ENCODE measurements around the gene UTP25.

UTP25 gene

DNA sequence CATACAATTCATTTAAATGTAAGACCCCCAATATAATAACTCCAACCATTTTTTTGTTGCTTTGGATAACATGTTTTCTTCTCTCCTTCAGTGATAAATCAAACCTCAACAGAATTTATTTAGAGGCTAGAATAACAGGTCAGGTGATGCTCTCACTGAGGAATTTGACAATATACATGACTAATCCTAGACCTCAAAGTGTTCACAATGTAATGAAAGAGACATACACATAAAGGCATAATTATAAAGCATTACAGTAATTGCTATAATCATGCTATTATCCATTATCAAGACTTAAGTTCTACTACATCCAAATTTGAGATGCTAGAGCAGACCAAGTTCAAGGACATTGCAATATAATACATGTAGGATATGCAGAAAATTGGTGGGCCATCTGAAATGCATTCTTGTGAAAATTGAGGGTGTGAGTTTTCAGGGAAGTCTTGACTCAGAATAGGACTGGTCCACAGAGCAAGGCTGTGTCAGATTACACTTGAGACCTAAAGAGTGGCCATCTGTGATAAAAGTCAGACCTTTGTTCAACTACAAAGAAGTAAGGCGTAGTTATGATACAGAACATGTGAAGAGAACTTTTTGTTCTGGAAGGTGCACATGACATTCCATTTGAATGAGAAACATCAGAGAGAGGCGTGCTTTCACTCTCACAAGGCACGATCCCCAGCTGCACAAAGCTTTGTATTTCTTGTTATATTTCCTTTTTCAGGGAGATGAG, 45.5 kb downstream of the UTP25 start:
- Histone ChIP-seq H4K91ac (ENCODE audit: low read length) (no peak overlapping the region), H4K8ac (ENCODE audit: low read length) (no peak overlapping the region), H3K79me1 (replicated peaks; ENCODE audit: low read length, poor library complexity, severe bottlenecking) (no peaks in the 10 kb centered on the region), H3K18ac (ENCODE audit: low read depth in 1 of 2, low read length in 2 of 2) (no peak overlapping the region), H2BK5ac (ENCODE audit: low read depth, low read length, poor library complexity, severe bottlenecking) (no peak overlapping the region), H3K9me3 (ENCODE audit: control insufficient read depth, low read length) (no peaks in the 10 kb centered on the region), H2AK5ac (ENCODE audit: low read length, severe bottlenecking) (no peak overlapping the region), H2AFZ (ENCODE audit: low read depth, low read length) (no peak overlapping the region), H3K4me1 (ENCODE audit: control insufficient read depth, insufficient read depth, low read depth, low read length) (peaks cover 8% of the 10 kb centered on the region), H3K9ac (ENCODE audit: low read length) (no peak overlapping the region), H3K4me2 (ENCODE audit: low read length, poor library complexity, severe bottlenecking) (no peak overlapping the region), H2BK12ac (ENCODE audit: low read length in 2 of 2) (no peak overlapping the region), H3K27me3 (ENCODE audit: control insufficient read depth in 1 of 2, insufficient read depth in 1 of 2, low read length in 2 of 2) (no peaks in the 10 kb centered on the region), H2BK120ac (ENCODE audit: low read depth, low read length) (no peak overlapping the region), H3K4ac (ENCODE audit: low read depth in 1 of 2, low read length in 2 of 2) (no peak overlapping the region), H3K14ac (ENCODE audit: low read length in 2 of 2) (no peak overlapping the region), H2BK15ac (ENCODE audit: low read depth, poor library complexity, severe bottlenecking) (no peak overlapping the region), H3K36me3 (ENCODE audit: control insufficient read depth in 1 of 2, insufficient read depth in 2 of 2, low read depth in 1 of 2, low read length in 2 of 2) (no peaks in the 10 kb centered on the region), H3K23ac (ENCODE audit: low read length in 2 of 2) (no peak overlapping the region), H3K4me3 (ENCODE audit: insufficient read depth in 1 of 2, low read depth in 1 of 2, low read length in 2 of 2) (no peak overlapping the region), H3K27ac (ENCODE audit: low read length, poor library complexity, severe bottlenecking) (peak overlapping the region; percentile 83)
- DNase-seq: peak; percentile 43
- 26% methylated on average over 3 of the region's 3 CpGs for WGBS

DNA sequence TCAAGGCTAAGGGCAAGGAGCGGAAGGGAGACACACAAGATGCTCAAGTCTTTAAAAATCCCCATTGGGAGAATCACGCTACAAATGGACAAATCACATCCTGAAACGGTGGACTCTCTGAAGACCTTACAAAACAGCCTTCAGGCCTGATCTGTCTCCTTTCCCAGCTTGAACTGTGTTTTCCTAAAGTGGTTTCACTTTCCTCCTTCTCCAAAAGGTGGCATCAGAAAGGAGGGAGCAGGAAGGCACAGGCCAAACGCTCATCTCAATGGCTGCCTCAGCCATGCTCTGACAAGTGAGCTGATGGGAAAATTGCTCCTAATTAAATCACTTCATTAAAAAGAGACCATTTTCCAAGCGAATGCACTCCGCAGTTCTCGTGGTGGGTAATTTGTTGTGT, 47.7 kb downstream of the UTP25 start:
- peak overlapping the region; percentile 24 for H2AFZ ChIP-seq (ENCODE audit: low read depth, low read length)
- no peaks in the 10 kb centered on the region for H3K9me3 ChIP-seq (ENCODE audit: control insufficient read depth, low read length)
- H2BK120ac ChIP-seq (ENCODE audit: low read depth, low read length): no peak overlapping the region
- H3K4me1 ChIP-seq (ENCODE audit: control insufficient read depth, insufficient read depth, low read depth, low read length): peaks cover 14% of the 10 kb centered on the region
- peak overlapping the region in 1 of 2 experiments; percentile 38 for H3K18ac ChIP-seq (ENCODE audit: low read depth in 1 of 2, low read length in 2 of 2)
- no peak overlapping the region for H3K4ac ChIP-seq (ENCODE audit: low read depth in 1 of 2, low read length in 2 of 2)
- peak overlapping the region; percentile 37 for H3K9ac ChIP-seq (ENCODE audit: low read length)
- H3K27ac ChIP-seq (ENCODE audit: low read length, poor library complexity, severe bottlenecking): peak overlapping the region; percentile 84
- H2BK15ac ChIP-seq (ENCODE audit: low read depth, poor library complexity, severe bottlenecking): no peak overlapping the region
- 73% methylated on average over 7 of the region's 7 CpGs for WGBS
- H4K91ac ChIP-seq (ENCODE audit: low read length): no peak overlapping the region
- H3K4me3 ChIP-seq (ENCODE audit: insufficient read depth in 1 of 2, low read depth in 1 of 2, low read length in 2 of 2): no peak overlapping the region
- H2AK5ac ChIP-seq (ENCODE audit: low read length, severe bottlenecking): peak overlapping the region; percentile 9
- DNase-seq: peak; percentile 70
- no peak overlapping the region for H3K14ac ChIP-seq (ENCODE audit: low read length in 2 of 2)
- H3K23ac ChIP-seq (ENCODE audit: low read length in 2 of 2): no peak overlapping the region
- no peaks in the 10 kb centered on the region for H3K27me3 ChIP-seq (ENCODE audit: control insufficient read depth in 1 of 2, insufficient read depth in 1 of 2, low read length in 2 of 2)
- H2BK12ac ChIP-seq (ENCODE audit: low read length in 2 of 2): peak overlapping the region in 1 of 2 experiments; percentile 29
- no peak overlapping the region for H3K4me2 ChIP-seq (ENCODE audit: low read length, poor library complexity, severe bottlenecking)
- no peaks in the 10 kb centered on the region for H3K36me3 ChIP-seq (ENCODE audit: control insufficient read depth in 1 of 2, insufficient read depth in 2 of 2, low read depth in 1 of 2, low read length in 2 of 2)
- peak overlapping the region; percentile 39 for H4K8ac ChIP-seq (ENCODE audit: low read length)
- no peak overlapping the region for H2BK5ac ChIP-seq (ENCODE audit: low read depth, low read length, poor library complexity, severe bottlenecking)
- H3K79me1 ChIP-seq (replicated peaks; ENCODE audit: low read length, poor library complexity, severe bottlenecking): no peaks in the 10 kb centered on the region

DNA sequence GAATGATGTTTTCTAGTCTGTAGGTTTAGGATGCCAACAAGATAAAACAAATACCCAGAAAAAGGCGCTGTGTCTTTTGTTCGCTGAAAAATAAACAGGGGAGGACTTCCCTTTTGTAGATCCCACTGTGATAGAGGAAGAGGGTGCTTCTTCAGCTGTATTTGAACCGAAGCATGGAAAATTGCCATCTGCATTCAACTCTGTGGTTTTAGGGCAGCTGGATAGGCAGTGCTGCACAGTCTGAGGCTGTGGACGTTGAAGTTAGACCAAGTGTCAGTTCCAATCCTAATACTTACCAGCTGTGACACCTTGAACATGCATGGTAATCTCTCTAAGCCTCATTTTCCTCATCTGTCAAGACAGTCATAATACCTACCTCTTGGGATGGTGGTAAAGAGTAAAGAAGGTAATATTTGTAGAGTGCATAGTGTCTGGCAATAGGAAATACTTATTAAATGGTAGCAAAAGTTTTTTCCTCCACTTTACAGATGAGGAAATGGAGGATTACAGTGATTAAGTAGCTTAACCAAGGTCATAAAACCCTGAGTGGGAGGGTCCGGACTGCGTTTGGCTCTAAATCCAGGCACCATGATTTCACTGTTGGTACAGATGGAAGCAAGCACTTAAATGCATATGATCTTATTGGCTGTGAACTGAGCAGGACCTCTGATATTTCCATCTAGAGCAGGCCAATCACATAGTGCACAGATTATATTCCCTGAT, 48.5 kb downstream of the UTP25 start:
- Histone ChIP-seq H3K4ac (ENCODE audit: low read depth in 1 of 2, low read length in 2 of 2) (no peak overlapping the region), H2AFZ (ENCODE audit: low read depth, low read length) (no peak overlapping the region), H3K4me1 (ENCODE audit: control insufficient read depth, insufficient read depth, low read depth, low read length) (peaks cover 14% of the 10 kb centered on the region), H3K79me1 (replicated peaks; ENCODE audit: low read length, poor library complexity, severe bottlenecking) (no peaks in the 10 kb centered on the region), H3K18ac (ENCODE audit: low read depth in 1 of 2, low read length in 2 of 2) (peak overlapping the region in 1 of 2 experiments; percentile 48), H2BK12ac (ENCODE audit: low read length in 2 of 2) (no peak overlapping the region), H2BK120ac (ENCODE audit: low read depth, low read length) (no peak overlapping the region), H2BK5ac (ENCODE audit: low read depth, low read length, poor library complexity, severe bottlenecking) (peak overlapping the region; percentile 1), H3K27me3 (ENCODE audit: control insufficient read depth in 1 of 2, insufficient read depth in 1 of 2, low read length in 2 of 2) (peaks cover 0 to 5% of the 10 kb centered on the region in 2 experiments), H4K8ac (ENCODE audit: low read length) (no peak overlapping the region), H2AK5ac (ENCODE audit: low read length, severe bottlenecking) (no peak overlapping the region), H3K27ac (ENCODE audit: low read length, poor library complexity, severe bottlenecking) (peak overlapping the region; percentile 84), H3K9me3 (ENCODE audit: control insufficient read depth, low read length) (no peaks in the 10 kb centered on the region), H3K23ac (ENCODE audit: low read length in 2 of 2) (no peak overlapping the region), H2BK15ac (ENCODE audit: low read depth, poor library complexity, severe bottlenecking) (no peak overlapping the region), H3K9ac (ENCODE audit: low read length) (no peak overlapping the region), H3K4me3 (ENCODE audit: insufficient read depth in 1 of 2, low read depth in 1 of 2, low read length in 2 of 2) (no peak overlapping the region), H3K36me3 (ENCODE audit: control insufficient read depth in 1 of 2, insufficient read depth in 2 of 2, low read depth in 1 of 2, low read length in 2 of 2) (no peaks in the 10 kb centered on the region), H3K14ac (ENCODE audit: low read length in 2 of 2) (no peak overlapping the region), H4K91ac (ENCODE audit: low read length) (no peak overlapping the region), H3K4me2 (ENCODE audit: low read length, poor library complexity, severe bottlenecking) (no peak overlapping the region)
- DNase-seq: no peak
- WGBS: 93% methylated on average over 5 of the region's 6 CpGs

DNA sequence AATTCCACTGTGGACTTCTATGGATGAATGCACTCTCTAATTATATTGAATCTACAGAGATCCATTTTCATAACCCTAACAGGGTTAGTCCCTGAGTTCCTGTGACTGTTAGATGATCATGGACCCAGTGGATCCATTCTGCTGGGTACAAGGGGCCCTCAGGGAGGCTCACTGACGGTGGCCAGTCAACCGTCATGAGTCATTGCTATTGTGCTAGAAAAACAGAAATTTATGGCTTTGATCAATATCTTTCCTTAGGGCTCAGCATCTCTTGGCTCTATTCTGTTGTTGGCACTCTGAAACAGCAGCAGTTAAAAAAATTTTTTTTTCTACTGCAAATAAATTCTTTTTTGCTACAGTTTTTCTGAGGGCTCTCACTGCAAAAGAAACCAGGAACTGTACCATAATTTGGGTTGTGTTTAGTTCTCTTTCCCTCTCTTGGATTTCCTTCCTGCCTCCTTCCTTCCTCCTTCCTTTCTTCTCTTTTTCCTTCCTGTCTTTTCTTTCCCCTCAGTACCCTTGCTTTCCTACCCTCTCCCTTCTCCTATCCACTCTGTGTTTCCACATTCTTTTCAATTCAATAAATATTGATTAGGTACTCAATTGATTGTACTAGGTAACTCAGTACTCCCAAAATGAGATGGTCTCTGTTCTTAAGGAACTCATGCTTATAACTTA, 49.5 kb downstream of the UTP25 start:
- DNase-seq: no peak
- H3K9ac ChIP-seq (ENCODE audit: low read length): peak overlapping the region; percentile 13

More for the DNA sequence above, 49.5 kb downstream of the UTP25 start:
- no peak overlapping the region for H3K18ac ChIP-seq (ENCODE audit: low read depth in 1 of 2, low read length in 2 of 2)
- no peak overlapping the region for H3K4me3 ChIP-seq (ENCODE audit: insufficient read depth in 1 of 2, low read depth in 1 of 2, low read length in 2 of 2)
- WGBS: 58% methylated on average over 2 of the region's 2 CpGs
- no peaks in the 10 kb centered on the region for H3K36me3 ChIP-seq (ENCODE audit: control insufficient read depth in 1 of 2, insufficient read depth in 2 of 2, low read depth in 1 of 2, low read length in 2 of 2)
- H3K27ac ChIP-seq (ENCODE audit: low read length, poor library complexity, severe bottlenecking): peak overlapping the region; percentile 84
- no peak overlapping the region for H3K23ac ChIP-seq (ENCODE audit: low read length in 2 of 2)
- H2BK15ac ChIP-seq (ENCODE audit: low read depth, poor library complexity, severe bottlenecking): no peak overlapping the region
- peaks cover 0 to 9% of the 10 kb centered on the region in 2 experiments for H3K27me3 ChIP-seq (ENCODE audit: control insufficient read depth in 1 of 2, insufficient read depth in 1 of 2, low read length in 2 of 2)
- no peak overlapping the region for H2BK12ac ChIP-seq (ENCODE audit: low read length in 2 of 2)
- H3K4me2 ChIP-seq (ENCODE audit: low read length, poor library complexity, severe bottlenecking): no peak overlapping the region
- H3K4me1 ChIP-seq (ENCODE audit: control insufficient read depth, insufficient read depth, low read depth, low read length): peaks cover 12% of the 10 kb centered on the region
- no peak overlapping the region for H2BK120ac ChIP-seq (ENCODE audit: low read depth, low read length)
- peak overlapping the region; percentile 38 for H2AK5ac ChIP-seq (ENCODE audit: low read length, severe bottlenecking)
- no peak overlapping the region for H2AFZ ChIP-seq (ENCODE audit: low read depth, low read length)
- H3K4ac ChIP-seq (ENCODE audit: low read depth in 1 of 2, low read length in 2 of 2): no peak overlapping the region
- H4K8ac ChIP-seq (ENCODE audit: low read length): no peak overlapping the region
- H3K9me3 ChIP-seq (ENCODE audit: control insufficient read depth, low read length): no peaks in the 10 kb centered on the region
- no peak overlapping the region for H4K91ac ChIP-seq (ENCODE audit: low read length)
- H2BK5ac ChIP-seq (ENCODE audit: low read depth, low read length, poor library complexity, severe bottlenecking): no peak overlapping the region
- H3K14ac ChIP-seq (ENCODE audit: low read length in 2 of 2): no peak overlapping the region
- no peaks in the 10 kb centered on the region for H3K79me1 ChIP-seq (replicated peaks; ENCODE audit: low read length, poor library complexity, severe bottlenecking)
